Psoas muscle (tissue), 8 donors: ENCODE measurements around the gene ADGRD1. TPM values are rescaled to one million over a fixed set of nuclear protein-coding genes. Genes with fewer than 3 reads are reported as not detected.

Experiments used
- ATAC-seq, 4 donors: fragments of 200-7000 bp; cut with Tn5 transposase; one replicate each; pipeline ENCODE4 v1.9.1; 2020; ENCODE audit warnings: moderate library complexity in 3 of 4, mild to moderate bottlenecking in 2 of 4
- DNase-seq, 2 donors: peaks; one replicate each; pipeline ENCODE4 v3.0.0-alpha.2; 2020
- H3K27ac ChIP-seq: fragments of 200-600 bp; one replicate; pipeline ENCODE4 v1.8.0; 2022
- H3K27me3 ChIP-seq, 3 donors: fragments of 200-600 bp in 1 of 3; one replicate each; pipeline versions ENCODE4 v1.6.1 to v1.8.0; 2013 to 2022; ENCODE audit warnings: low read length in 2 of 3, mild to moderate bottlenecking in 2 of 3, moderate library complexity in 1 of 3; ENCODE audit not compliant: insufficient read depth in 3 of 3
- H3K36me3 ChIP-seq, 2 donors: fragments of 200-600 bp in 1 of 2; one replicate each; pipeline versions ENCODE4 v1.6.1 to v1.8.0; 2013 to 2022; ENCODE audit warnings: low read depth in 1 of 2, mild to moderate bottlenecking in 1 of 2, moderate library complexity in 1 of 2; ENCODE audit not compliant: insufficient read depth in 1 of 2
- H3K4me1 ChIP-seq: fragments of 200-600 bp; one replicate; pipeline ENCODE4 v1.8.0; 2022
- H3K4me3 ChIP-seq: fragments of 200-600 bp; one replicate; pipeline ENCODE4 v1.8.0; 2022; ENCODE audit warnings: mild to moderate bottlenecking
- H3K9me3 ChIP-seq: fragments of 200-600 bp; one replicate; pipeline ENCODE4 v1.8.0; 2022
- WGBS, 3 donors: extraction: QIAGEN DNeasy Blood & Tissue Kit; methylation state at CpG; one replicate each; pipeline versions ENCODE4 v1.1.6 to v1.1.7; 2013; 5-methylcytosine and 5-hydroxymethylcytosine counted together
- intact Hi-C, 2 donors: fragments of 100-400 bp; cut with DNase I; formaldehyde crosslinking; loops; one replicate each; pipeline versions ENCODE4 v1.11.0 to v1.14.2; 2022
- polyA plus RNA-seq, 3 donors: library from polyadenylated mRNA; stranded (reverse); fragments of 200-250 nt; gene quantifications; one replicate each; pipeline ENCODE4 v1.2.3, GENCODE V29; 2013
- total RNA-seq, 4 donors: library from RNA; stranded (reverse); fragmentation: NEBNext Ultra II Directional in 2 of 4; extraction: Animal tissue kit (Norgen Biotek cat#: 25700) in 2 of 4; gene quantifications; one replicate each; pipeline versions ENCODE4 v1.2.1 to v1.2.4, GENCODE V29; 2021 to 2023
- TF ChIP-seq, protein P1 (sequence below): fragments of 200-600 bp; IDR thresholded peaks from one replicate; pipeline ENCODE4 v1.8.0; 2022; ENCODE audit warnings: antibody characterized with exemption
- donor health status: healthy with polysubstance abuse.
- donor health status: DM: no; HTN: no; CAD: no; lungs with moderate emphysema.
- donor health status: Bipolar disorder and iron deficiency.
- donor health status: healthy.
- donor health status: DM: yes; HTN: yes; CAD: no.
- donor health status: DM: no; HTN: no; CAD: no.
- donor health status: DM: no; HTN: no; CAD: no.
- donor health status: DM: yes; HTN: yes; CAD: no.

The ADGRD1 gene
- total and polyA plus RNA-seq, 7 donors = 2.1 to 11.6 (median 3.6) TPM

DNA sequence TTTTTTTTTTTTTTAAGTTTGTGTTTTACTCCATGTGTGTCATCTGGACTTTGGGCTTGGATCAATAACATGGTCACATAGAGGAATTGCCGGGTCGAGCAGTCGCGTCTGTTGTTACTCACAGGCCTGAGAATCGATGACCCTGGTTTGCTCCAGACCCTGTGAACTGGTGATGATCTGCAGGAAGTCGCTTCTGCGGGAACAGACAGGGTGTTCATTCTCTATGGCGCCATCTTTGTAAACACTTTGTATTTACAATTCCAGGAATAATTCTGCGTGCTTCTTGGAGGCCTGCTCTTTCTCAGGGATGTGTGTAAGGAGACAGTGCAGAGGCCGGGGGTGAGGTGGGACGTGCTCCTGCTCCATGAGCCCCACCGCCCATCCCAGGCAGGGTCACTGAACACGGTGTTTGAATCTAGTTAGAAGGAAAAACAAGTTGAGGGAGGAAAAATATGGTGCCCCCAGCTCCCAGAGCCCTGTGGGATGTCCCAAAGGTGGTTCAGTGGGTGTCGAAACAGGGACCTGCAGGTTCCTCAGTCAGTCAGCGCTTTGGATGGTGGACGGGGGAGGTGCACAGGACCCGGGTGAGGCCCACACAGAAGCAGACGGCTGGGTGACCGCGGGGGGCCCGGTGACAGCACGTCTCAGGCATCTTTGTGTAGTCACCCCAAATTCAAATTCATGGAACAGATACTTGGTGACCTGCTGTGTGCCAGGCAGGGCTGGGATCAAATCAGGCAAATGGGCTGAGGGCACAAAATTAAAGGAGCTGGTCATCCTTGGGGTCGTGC, 58.8 kb downstream of the ADGRD1 start:
- DNase-seq = no peak
- Histone ChIP-seq H3K4me1 (peaks cover under 1% of the 10 kb centered on the region), H3K9me3 (no peaks in the 10 kb centered on the region), H3K27ac (no peak overlapping the region), H3K27me3 (no peaks in the 10 kb centered on the region), H3K4me3 (no peak overlapping the region), H3K36me3 (no peaks in the 10 kb centered on the region)
- TF ChIP-seq, protein P1, sequence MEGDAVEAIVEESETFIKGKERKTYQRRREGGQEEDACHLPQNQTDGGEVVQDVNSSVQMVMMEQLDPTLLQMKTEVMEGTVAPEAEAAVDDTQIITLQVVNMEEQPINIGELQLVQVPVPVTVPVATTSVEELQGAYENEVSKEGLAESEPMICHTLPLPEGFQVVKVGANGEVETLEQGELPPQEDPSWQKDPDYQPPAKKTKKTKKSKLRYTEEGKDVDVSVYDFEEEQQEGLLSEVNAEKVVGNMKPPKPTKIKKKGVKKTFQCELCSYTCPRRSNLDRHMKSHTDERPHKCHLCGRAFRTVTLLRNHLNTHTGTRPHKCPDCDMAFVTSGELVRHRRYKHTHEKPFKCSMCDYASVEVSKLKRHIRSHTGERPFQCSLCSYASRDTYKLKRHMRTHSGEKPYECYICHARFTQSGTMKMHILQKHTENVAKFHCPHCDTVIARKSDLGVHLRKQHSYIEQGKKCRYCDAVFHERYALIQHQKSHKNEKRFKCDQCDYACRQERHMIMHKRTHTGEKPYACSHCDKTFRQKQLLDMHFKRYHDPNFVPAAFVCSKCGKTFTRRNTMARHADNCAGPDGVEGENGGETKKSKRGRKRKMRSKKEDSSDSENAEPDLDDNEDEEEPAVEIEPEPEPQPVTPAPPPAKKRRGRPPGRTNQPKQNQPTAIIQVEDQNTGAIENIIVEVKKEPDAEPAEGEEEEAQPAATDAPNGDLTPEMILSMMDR = no peak
- WGBS, 3 donors = 91 to 93% (median 92%) methylated on average over 23 of the region's 23 CpGs
- no peak for ATAC-seq
- intact Hi-C loops = no loop called here

DNA sequence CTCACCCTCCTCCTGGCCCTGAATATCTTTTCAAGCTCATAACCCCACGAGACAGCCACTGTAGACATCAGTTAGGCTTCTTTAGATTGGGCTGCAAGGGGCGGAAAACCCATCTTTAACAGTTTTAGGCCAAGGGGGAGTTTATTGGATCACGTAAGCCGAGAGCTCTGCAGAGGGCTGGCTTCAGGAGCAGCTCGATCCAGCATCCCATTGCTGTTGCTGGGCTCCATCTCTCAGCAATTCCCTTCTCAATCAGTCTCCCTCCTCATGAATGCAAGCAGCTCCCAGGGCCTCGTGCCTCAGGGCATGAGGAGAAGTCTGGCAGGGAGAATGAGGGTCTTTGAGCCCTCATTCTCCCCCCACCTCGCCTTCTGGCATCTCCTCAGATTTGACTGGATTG, 59.4 kb downstream of the ADGRD1 start:
- TF ChIP-seq, protein P1 = no peak
- H3K27me3 ChIP-seq = no peaks in the 10 kb centered on the region
- H3K27ac ChIP-seq = no peak overlapping the region
- DNase-seq (no peak), ATAC-seq (no peak)
- H3K9me3 ChIP-seq = no peaks in the 10 kb centered on the region
- H3K4me1 ChIP-seq = no peaks in the 10 kb centered on the region
- WGBS, 3 donors = 86 to 96% (median 91%) methylated on average over 7 of the region's 7 CpGs
- no peak overlapping the region for H3K4me3 ChIP-seq
- no peaks in the 10 kb centered on the region for H3K36me3 ChIP-seq
- intact Hi-C loops = no loop called here

DNA sequence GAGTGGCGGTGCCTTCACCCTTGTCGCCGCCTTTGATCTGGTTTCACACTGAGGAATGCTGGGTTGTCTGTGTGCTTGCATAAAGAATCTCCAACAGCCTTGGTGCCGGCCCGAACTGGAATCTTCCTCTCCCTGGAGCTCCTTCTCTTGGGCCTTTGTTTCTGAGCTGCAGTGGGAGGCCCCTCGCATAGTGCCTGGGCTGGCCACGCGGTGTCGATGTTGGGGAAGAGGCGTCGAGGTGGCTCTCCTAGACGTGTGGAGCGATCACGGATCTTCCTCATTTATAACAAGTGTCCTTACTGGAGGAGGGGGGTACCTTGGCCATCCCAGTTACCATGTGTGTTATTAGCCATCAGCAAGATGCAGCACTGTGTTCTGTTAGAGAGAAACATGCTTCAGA, 60.6 kb downstream of the ADGRD1 start:
- intact Hi-C loops = no loop called here
- WGBS, 3 donors = 85 to 90% (median 86%) methylated on average over 14 of the region's 14 CpGs
- ATAC-seq (no peak), DNase-seq (no peak)
- Histone ChIP-seq H3K4me1 (no peaks in the 10 kb centered on the region), H3K27ac (no peak overlapping the region), H3K9me3 (no peaks in the 10 kb centered on the region), H3K36me3 (no peaks in the 10 kb centered on the region), H3K27me3 (no peaks in the 10 kb centered on the region), H3K4me3 (no peak overlapping the region)
- TF ChIP-seq, protein P1 = no peak

DNA sequence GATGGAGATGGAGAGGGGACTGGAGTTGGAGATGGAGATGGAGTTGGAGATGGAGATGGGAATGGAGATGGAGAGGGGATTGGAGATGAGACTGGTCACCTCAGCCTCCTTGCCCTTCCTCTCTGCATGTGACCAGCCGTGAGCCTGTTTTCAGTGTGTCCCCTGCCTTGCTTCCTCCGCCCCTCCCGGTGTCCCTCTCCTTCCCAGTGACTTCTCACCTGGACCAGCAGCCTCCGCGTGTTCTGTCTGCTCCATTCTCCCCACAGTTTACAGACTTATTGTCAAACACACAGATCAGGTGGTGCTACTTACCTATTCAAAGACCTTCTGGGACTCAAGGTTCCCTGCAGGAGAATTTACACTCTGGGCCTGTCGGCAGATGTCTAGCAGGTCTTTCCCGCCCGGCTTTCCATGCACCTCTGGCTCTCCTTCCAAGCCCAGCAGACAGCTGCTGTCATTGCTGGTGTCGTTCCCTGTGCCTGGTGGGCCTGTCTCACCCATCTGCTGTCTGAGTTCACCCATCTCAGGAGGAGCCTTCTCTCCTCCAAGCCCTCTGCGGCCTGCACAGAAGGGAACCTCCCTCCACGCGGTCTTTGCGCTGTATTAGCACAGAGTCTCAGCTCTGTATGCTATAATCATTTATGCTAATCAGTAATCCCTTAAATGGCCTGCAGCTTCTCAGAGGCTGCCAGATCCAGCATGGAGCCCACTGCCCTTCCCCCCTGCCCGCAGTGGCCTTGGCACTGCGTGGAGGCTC, 62.1 kb downstream of the ADGRD1 start:
- H3K9me3 ChIP-seq = no peaks in the 10 kb centered on the region
- H3K36me3 ChIP-seq = no peaks in the 10 kb centered on the region
- no peak overlapping the region for H3K4me3 ChIP-seq
- H3K27ac ChIP-seq = no peak overlapping the region
- no peaks in the 10 kb centered on the region for H3K4me1 ChIP-seq
- no peak for DNase-seq
- intact Hi-C loops = no loop called here
- ATAC-seq = no peak
- no peaks in the 10 kb centered on the region for H3K27me3 ChIP-seq
- TF ChIP-seq, protein P1 = no peak
- 87 to 92% (median 87%) methylated on average over 13 to 15 of the region's 15 CpGs for WGBS, 3 donors
